ENCODE measurements around the gene PHLDB1.
"Not testable (repeated sequence)": the region's sequence is repeated elsewhere in the genome, so short reads cannot be mapped to it uniquely, and the experiment has no call there.

Gene PHLDB1

GRCh38 chr11:118607401-118608359 lies at the start of gene PHLDB1:
Gene PHLDB1, plus strand, starts transcription at chr11:118607615. Its CDS starts 6,222 bp downstream, at chr11:118613837.
- no peak for DNase-seq

GRCh38 chr11:118560806-118561205 lies 46.6 kb upstream of the PHLDB1 start:
- no peak for DNase-seq

- DNase-seq: no peak
Observed at GRCh38 chr11:118565051-118565450, 42.4 kb upstream of the PHLDB1 start.

GRCh38 chr11:118569670-118570069 lies 37.7 kb upstream of the PHLDB1 start:
- no peak for DNase-seq

- DNase-seq: no peak
Observed at GRCh38 chr11:118570787-118571186, 36.6 kb upstream of the PHLDB1 start.

GRCh38 chr11:118571701-118572060 lies 35.7 kb upstream of the PHLDB1 start:
- DNase-seq: not testable (repeated sequence)

GRCh38 chr11:118572061-118572980 lies 35.1 kb upstream of the PHLDB1 start, which contains the start of gene ARCN1:
Gene ARCN1, plus strand, starts transcription at chr11:118572409. Its CDS starts 139 bp downstream, at chr11:118572548.
- DNase-seq: peak; percentile 56

- no peak for DNase-seq
Observed at GRCh38 chr11:118572981-118573550, 34.3 kb upstream of the PHLDB1 start.

GRCh38 chr11:118574636-118575035 lies 32.8 kb upstream of the PHLDB1 start:
- no peak for DNase-seq

GRCh38 chr11:118577995-118578394 lies 29.4 kb upstream of the PHLDB1 start:
- DNase-seq: not testable (repeated sequence)

GRCh38 chr11:118581057-118581456 lies 26.4 kb upstream of the PHLDB1 start:
- DNase-seq: peak; percentile 32

- DNase-seq: no peak
Observed at GRCh38 chr11:118587952-118588351, 19.5 kb upstream of the PHLDB1 start.

GRCh38 chr11:118592616-118593367 lies 14.6 kb upstream of the PHLDB1 start:
- DNase-seq: no peak

- DNase-seq: peak; percentile 57
Observed at GRCh38 chr11:118594984-118595383, 12.4 kb upstream of the PHLDB1 start.

GRCh38 chr11:118596224-118597146 lies 10.9 kb upstream of the PHLDB1 start:
- no peak for DNase-seq

- DNase-seq: no peak
Observed at GRCh38 chr11:118597556-118597955, 9.9 kb upstream of the PHLDB1 start.

GRCh38 chr11:118602331-118602730 lies 5.1 kb upstream of the PHLDB1 start:
- DNase-seq: no peak

- DNase-seq: not testable (repeated sequence)
Observed at GRCh38 chr11:118603709-118604108, 3.7 kb upstream of the PHLDB1 start.

GRCh38 chr11:118604566-118604965 lies 2.8 kb upstream of the PHLDB1 start:
- no peak for DNase-seq

- no peak for DNase-seq
Observed at GRCh38 chr11:118605116-118605867, 2.1 kb upstream of the PHLDB1 start.
